Activated T-helper 2 cell treated with anti-CD3 and anti-CD28 coated beads, Interferon-gamma antibody, Interleukin-2, Interleukin-4, amounts not matched to agents 10 μg/mL and 5 μg/mL and 100 μg/mL, durations not matched to agents 14 hours and 24 hours and 36 hours (primary cell): ENCODE data around the gene ZBTB38. TPM values are rescaled to one million over a fixed set of nuclear protein-coding genes. Genes with fewer than 3 reads are reported as not detected.

Experiments used
- DNase-seq: peaks from one replicate; pipeline ENCODE4 v3.0.0; 2021; ENCODE audit warnings: low spot score
- H3K27ac Mint-ChIP-seq: one replicate; pipeline ENCODE4 v1.8.0; 2021; ENCODE audit warnings: mixed read lengths
- H3K27me3 Mint-ChIP-seq: one replicate; pipeline ENCODE4 v1.8.0; 2021; ENCODE audit warnings: low read depth, mixed read lengths
- H3K36me3 Mint-ChIP-seq: one replicate; pipeline ENCODE4 v1.8.0; 2021; ENCODE audit warnings: low read depth, mixed read lengths
- H3K4me1 Mint-ChIP-seq: one replicate; pipeline ENCODE4 v1.8.0; 2021; ENCODE audit warnings: low read depth, mixed read lengths
- H3K4me3 Mint-ChIP-seq: one replicate; pipeline ENCODE4 v1.8.0; 2021; ENCODE audit warnings: low read depth, mild to moderate bottlenecking, moderate library complexity, mixed read lengths
- H3K9me3 Mint-ChIP-seq: one replicate; pipeline ENCODE4 v1.8.0; 2021; ENCODE audit warnings: mixed read lengths
- intact Hi-C: fragments of 100-400 bp; cut with micrococcal nuclease; formaldehyde crosslinking; loops from one replicate; pipeline ENCODE4 v1.15.1; 2023
- total RNA-seq: library from RNA; stranded (reverse); gene quantifications from 2 replicates; pipeline ENCODE4 v1.2.3, GENCODE V29; 2022

ZBTB38 gene
- total RNA-seq, 1 donor from 2014 or later, result 25.4 TPM

DNA sequence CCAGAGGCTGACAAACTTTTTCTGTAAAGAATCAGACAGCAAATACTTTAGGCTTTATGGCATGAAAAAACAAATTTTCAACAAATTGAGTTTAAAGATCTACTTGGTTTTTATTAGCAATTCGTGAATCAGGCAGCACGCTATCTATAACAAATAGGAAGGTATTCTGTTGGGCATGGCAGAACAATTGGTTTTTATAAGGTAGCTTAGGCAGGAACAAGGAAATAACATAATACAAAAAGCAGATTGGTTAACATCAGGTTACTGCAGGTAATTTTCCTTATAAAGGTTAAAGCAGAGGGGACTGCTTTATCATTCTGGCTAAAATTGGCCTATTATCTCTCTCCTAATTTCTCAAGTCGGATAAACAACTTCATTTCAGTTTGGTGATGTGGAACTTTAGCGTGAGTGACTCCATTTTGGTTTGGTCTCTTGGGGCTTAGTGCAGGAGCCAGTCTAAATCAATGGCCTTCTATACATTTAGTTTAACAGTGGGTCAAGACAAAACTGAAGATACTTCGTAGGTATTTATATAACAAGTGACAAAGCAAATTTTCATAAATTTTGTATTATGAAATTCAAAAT is 26.8 kb downstream of the ZBTB38 start:
- intact Hi-C loops, result no loop called here
- no peaks in the 10 kb centered on the region for H3K27me3 Mint-ChIP-seq
- H3K4me3 Mint-ChIP-seq, result no peak overlapping the region
- H3K4me1 Mint-ChIP-seq, result peaks cover 18% of the 10 kb centered on the region
- H3K36me3 Mint-ChIP-seq, result peaks cover 5% of the 10 kb centered on the region
- no peak overlapping the region for H3K27ac Mint-ChIP-seq
- H3K9me3 Mint-ChIP-seq, result peaks cover 13% of the 10 kb centered on the region
- DNase-seq, result no peak

DNA sequence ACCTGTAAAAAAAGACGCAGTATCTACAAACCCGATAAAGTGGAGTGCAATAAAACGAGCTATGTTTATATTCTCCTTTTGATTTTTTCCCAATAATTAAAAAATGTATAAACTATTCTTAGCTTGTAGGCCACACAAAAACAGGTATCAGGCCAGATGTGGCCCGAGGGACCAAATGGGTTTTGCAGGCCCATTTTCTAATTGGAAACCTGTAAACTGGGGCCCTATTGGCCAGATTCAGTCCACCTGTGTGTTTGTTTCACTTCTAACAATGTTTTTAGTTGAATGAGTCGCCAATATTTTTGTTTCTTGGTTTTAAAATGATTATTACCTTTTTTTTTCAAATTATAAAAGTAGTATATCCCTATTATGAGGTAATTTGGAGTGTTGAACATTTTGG is 29.7 kb downstream of the ZBTB38 start:
- H3K9me3 Mint-ChIP-seq, result peaks cover 13% of the 10 kb centered on the region
- no peak overlapping the region for H3K27ac Mint-ChIP-seq
- H3K4me1 Mint-ChIP-seq, result peaks cover 18% of the 10 kb centered on the region
- no peak for DNase-seq
- H3K4me3 Mint-ChIP-seq, result no peak overlapping the region
- H3K36me3 Mint-ChIP-seq, result peaks cover 6% of the 10 kb centered on the region
- H3K27me3 Mint-ChIP-seq, result no peaks in the 10 kb centered on the region
- intact Hi-C loops, result no loop called here

DNA sequence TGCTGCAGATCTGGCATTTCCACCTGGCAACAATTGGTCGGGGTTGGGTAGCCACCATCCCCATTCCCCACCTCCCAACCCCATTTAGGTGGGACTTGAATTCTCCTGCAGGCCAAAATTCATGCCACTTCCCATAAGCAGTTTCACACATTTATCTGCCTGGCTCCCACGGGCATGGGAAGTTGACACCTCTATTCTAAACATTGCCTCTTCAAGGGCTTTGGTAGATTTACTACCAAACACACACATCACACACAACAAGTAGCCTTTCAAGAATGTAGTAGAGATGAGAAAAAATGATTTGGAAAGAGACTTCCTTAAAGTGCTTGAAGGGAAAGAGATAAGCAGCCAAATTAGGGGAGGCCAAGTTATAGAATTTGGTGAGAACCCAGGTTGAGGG is 30.9 kb downstream of the ZBTB38 start:
- Mint-ChIP-seq H3K9me3 (peaks cover 13% of the 10 kb centered on the region), H3K4me1 (peaks cover 26% of the 10 kb centered on the region), H3K27ac (no peak overlapping the region), H3K36me3 (peaks cover 14% of the 10 kb centered on the region), H3K4me3 (no peak overlapping the region), H3K27me3 (no peaks in the 10 kb centered on the region)
- intact Hi-C loops, result no loop called here
- DNase-seq, result no peak

GRCh38 chr3:141400073-141400971 is 32.0 kb downstream of the ZBTB38 start:
- H3K4me3 Mint-ChIP-seq, result no peak overlapping the region
- H3K27ac Mint-ChIP-seq, result no peak overlapping the region
- DNase-seq, result no peak
- peaks cover 25% of the 10 kb centered on the region for H3K36me3 Mint-ChIP-seq
- H3K4me1 Mint-ChIP-seq, result peaks cover 26% of the 10 kb centered on the region
- no peaks in the 10 kb centered on the region for H3K27me3 Mint-ChIP-seq
- intact Hi-C loops, result no loop called here
- peaks cover 13% of the 10 kb centered on the region for H3K9me3 Mint-ChIP-seq

DNA sequence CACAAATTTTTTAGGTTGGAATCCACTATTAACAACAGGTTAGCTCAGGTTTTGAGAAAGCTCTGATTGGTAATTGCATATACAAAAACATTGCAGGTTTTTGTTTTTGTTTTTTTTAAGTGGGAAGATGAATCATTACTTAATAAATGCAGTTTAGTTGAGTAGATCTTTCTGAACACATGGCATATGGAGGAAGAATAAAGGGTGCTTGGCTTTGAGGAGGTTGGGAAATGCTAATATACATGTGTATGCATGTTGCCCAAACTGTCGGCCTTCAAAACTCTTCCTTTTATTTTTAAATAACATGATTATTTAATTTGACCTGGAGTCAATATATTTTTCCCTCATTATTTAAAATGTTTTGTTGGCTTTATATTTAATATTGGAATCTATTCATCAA is 32.8 kb downstream of the ZBTB38 start:
- peaks cover 13% of the 10 kb centered on the region for H3K9me3 Mint-ChIP-seq
- peak overlapping the region; percentile 56 for H3K4me3 Mint-ChIP-seq
- peaks cover 31% of the 10 kb centered on the region for H3K36me3 Mint-ChIP-seq
- no peaks in the 10 kb centered on the region for H3K27me3 Mint-ChIP-seq
- peaks cover 30% of the 10 kb centered on the region for H3K4me1 Mint-ChIP-seq
- no peak for DNase-seq
- no peak overlapping the region for H3K27ac Mint-ChIP-seq
- intact Hi-C loops, result no loop called here

- Mint-ChIP-seq H3K27ac (peak overlapping the region; percentile 70), H3K36me3 (peaks cover 38% of the 10 kb centered on the region), H3K9me3 (peaks cover 6% of the 10 kb centered on the region), H3K4me1 (peaks cover 34% of the 10 kb centered on the region), H3K27me3 (no peaks in the 10 kb centered on the region), H3K4me3 (peak overlapping the region; percentile 67)
- intact Hi-C loops, result no loop called here
- DNase-seq, result peak; percentile 47
These were observed 33.5 kb downstream of the ZBTB38 start for GRCh38 chr3:141401573-141402475.

GRCh38 chr3:141402476-141403171 is 34.3 kb downstream of the ZBTB38 start:
- H3K4me3 Mint-ChIP-seq, result peak overlapping the region; percentile 80
- H3K27me3 Mint-ChIP-seq, result no peaks in the 10 kb centered on the region
- peak; percentile 35 for DNase-seq
- H3K36me3 Mint-ChIP-seq, result peaks cover 39% of the 10 kb centered on the region
- peak overlapping the region; percentile 28 for H3K27ac Mint-ChIP-seq
- no peaks in the 10 kb centered on the region for H3K9me3 Mint-ChIP-seq
- intact Hi-C loops, result loop anchor here (1.0 kb wide), 1 partner anchor 9 kb away; no protein-coding TSS in a partner anchor
- H3K4me1 Mint-ChIP-seq, result peaks cover 36% of the 10 kb centered on the region

GRCh38 chr3:141403576-141403975 is 35.3 kb downstream of the ZBTB38 start:
- Mint-ChIP-seq H3K36me3 (peaks cover 47% of the 10 kb centered on the region), H3K27me3 (no peaks in the 10 kb centered on the region), H3K4me3 (peak overlapping the region; percentile 22), H3K9me3 (no peaks in the 10 kb centered on the region), H3K4me1 (peaks cover 41% of the 10 kb centered on the region), H3K27ac (no peak overlapping the region)
- intact Hi-C loops, result loop anchor here (1.0 kb wide), 1 partner anchor 8 kb away; no protein-coding TSS in a partner anchor
- DNase-seq, result no peak

DNA sequence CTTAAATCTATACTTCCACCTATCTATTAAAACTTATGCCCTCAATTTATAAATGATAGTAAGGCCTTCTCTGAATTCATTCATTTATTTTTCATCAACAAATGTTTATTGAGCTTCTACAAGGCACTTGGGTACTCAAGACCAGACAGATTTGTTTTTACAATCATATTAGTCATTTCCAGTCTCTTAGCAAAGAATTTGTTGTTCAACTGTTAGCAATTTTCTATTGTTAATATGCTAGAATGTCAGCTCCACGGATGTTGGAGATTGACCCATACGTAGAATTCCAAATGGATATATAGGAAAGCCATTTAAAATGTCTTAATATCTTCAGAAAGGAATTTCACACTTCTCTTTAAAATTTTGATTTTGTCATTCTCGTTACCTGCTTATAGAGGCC is 36.7 kb downstream of the ZBTB38 start:
- no peak for DNase-seq
- no peaks in the 10 kb centered on the region for H3K9me3 Mint-ChIP-seq
- no peaks in the 10 kb centered on the region for H3K27me3 Mint-ChIP-seq
- H3K4me3 Mint-ChIP-seq, result no peak overlapping the region
- peaks cover 56% of the 10 kb centered on the region for H3K36me3 Mint-ChIP-seq
- intact Hi-C loops, result no loop called here
- H3K27ac Mint-ChIP-seq, result no peak overlapping the region
- H3K4me1 Mint-ChIP-seq, result peaks cover 44% of the 10 kb centered on the region

DNA sequence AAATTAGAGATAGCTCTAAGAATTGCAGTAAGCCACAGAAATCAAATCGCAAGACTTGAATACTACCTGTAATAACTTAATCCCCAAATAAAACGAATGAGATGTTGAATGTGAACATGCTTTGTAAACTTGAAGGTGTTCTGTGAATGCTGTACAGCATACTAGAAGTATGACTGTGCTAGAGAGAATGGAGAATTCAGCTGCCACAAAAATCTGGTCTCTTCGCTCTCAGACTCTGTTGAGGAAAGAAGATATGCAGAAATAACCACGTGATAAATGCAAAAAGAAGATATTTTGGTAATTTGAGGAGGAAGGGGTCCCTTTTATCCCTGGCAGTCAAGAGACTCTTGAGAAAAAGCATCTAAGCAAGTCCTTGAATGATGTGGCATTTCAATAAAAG is 37.3 kb downstream of the ZBTB38 start:
- intact Hi-C loops, result no loop called here
- H3K4me3 Mint-ChIP-seq, result no peak overlapping the region
- no peaks in the 10 kb centered on the region for H3K27me3 Mint-ChIP-seq
- H3K27ac Mint-ChIP-seq, result no peak overlapping the region
- H3K4me1 Mint-ChIP-seq, result peaks cover 47% of the 10 kb centered on the region
- DNase-seq, result no peak
- H3K9me3 Mint-ChIP-seq, result no peaks in the 10 kb centered on the region
- H3K36me3 Mint-ChIP-seq, result peaks cover 60% of the 10 kb centered on the region

GRCh38 chr3:141406265-141406664 is 38.0 kb downstream of the ZBTB38 start:
- Mint-ChIP-seq H3K36me3 (peaks cover 64% of the 10 kb centered on the region), H3K4me3 (no peak overlapping the region), H3K27me3 (no peaks in the 10 kb centered on the region), H3K9me3 (no peaks in the 10 kb centered on the region), H3K4me1 (peaks cover 50% of the 10 kb centered on the region), H3K27ac (no peak overlapping the region)
- DNase-seq, result no peak
- intact Hi-C loops, result no loop called here

- Mint-ChIP-seq H3K4me1 (peaks cover 54% of the 10 kb centered on the region), H3K4me3 (no peak overlapping the region), H3K27ac (no peak overlapping the region), H3K27me3 (no peaks in the 10 kb centered on the region), H3K9me3 (no peaks in the 10 kb centered on the region), H3K36me3 (peaks cover 65% of the 10 kb centered on the region)
- intact Hi-C loops, result no loop called here
- no peak for DNase-seq
These were observed 38.7 kb downstream of the ZBTB38 start for GRCh38 chr3:141407047-141407446.
